Measurements from ENCODE around the gene MUSTN1.

MUSTN1 gene

DNA sequence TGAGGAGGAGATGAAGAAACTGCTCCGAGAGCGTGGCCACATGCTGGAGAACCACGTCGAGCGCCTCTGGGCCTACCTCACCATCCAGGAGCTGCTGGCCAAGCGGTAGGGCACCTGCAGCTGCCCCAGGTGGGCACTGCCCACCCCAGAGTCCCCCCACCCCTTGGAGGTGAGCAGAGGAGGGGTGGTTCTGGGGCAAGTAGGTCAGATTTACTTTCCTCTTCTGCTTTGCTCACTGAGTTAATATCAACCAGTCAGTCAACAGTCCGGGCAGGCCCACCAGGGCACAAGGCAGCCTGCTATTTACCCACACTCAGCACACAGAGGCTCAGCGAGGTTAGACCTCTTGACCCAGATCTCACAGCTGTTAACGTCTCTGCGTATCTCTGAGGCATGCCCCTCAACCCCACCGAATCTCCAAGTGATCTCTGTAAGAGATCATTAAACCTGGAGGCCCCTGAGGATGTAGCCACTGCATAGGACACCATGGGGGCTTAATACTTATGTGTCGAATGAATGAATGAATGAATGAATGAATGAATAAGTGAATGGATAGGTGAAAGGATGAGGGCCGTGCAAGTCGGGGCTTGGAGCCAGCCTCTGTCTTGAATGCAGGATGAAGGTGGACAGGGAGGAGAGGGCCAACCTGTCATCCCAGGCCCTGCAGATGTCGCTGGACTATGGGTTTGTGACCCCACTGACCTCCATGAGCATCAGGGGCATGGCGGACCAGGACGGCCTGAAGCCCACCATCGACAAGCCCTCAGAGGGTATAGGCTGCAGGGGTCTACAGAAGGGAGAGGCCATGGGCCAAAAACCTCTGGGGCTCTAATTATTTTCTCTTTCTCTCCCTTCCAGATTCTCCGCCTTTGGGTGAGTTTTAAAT, 48.2 kb downstream of the MUSTN1 start:
- no peak for DNase-seq (ENCODE audit: low read depth, low spot score)

DNA sequence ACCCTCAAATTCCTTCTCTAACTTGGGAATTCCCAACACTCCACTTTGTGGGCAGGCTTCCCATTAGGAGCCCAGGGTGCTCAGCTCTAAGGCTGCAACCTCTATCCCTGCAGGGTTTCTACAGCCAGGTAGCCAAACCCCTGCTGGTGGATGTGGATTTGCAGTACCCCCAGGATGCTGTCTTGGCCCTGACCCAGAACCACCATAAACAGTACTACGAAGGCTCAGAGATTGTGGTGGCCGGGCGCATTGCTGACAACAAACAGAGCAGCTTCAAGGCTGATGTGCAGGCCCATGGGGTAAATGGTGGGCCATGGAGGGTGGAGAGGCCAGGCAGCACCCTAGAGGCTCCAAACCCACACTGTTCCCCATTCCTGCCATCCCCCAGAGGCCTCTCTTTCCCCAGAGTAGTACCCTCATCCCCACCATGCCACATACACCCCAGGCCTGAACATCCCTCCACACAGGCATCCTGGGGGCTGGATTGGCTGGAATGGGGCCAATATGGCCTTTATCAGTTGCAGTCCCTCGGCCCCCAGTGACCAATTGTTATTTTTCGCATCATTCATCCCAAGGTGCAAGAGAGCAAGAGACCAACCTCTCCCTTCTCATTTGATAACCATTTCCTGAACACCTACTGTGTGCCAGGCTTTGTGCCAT, 49.8 kb downstream of the MUSTN1 start:
- DNase-seq (ENCODE audit: low read depth, low spot score), result no peak

GRCh38 chr3:52784021-52784621, 50.7 kb downstream of the MUSTN1 start:
- DNase-seq (ENCODE audit: low read depth, low spot score), result no peak

DNA sequence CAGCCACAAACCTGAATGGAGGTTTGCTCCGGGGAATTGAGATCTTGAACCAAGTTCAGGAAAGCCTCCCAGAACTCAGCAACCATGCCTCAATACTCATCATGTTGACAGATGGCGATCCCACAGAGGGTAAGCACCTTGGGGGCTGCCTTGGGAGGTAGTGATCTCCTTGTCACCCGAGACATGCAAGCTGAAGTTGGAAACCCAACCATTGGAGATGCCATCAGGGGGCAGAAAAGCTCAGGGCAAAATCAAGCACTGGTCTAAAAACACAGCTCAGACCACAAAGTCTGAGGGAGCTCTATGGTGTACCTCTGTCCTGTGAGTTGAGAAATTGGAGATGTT, 51.6 kb downstream of the MUSTN1 start:
- no peak for DNase-seq (ENCODE audit: low read depth, low spot score)

Data from smooth muscle cell of the brain vasculature (primary cell).